Thyroid gland (tissue), 4 donors: ENCODE measurements around the gene ANAPC2.

Experiments used
- POLR2A ChIP-seq, 2 donors: fragments of 450-650 bp; IDR thresholded peaks; one replicate each; pipeline ENCODE4 v1.6.1; 2017; ENCODE audit warnings: antibody characterized with exemption in 2 of 2, mild to moderate bottlenecking in 2 of 2, moderate library complexity in 1 of 2
- TF ChIP-seq, protein P1 (sequence below), 6 experiments: fragments of 200-600 bp in 3 of 6; fragments of 450-650 bp in 3 of 6; sonication (generic) in 3 of 6; IDR thresholded peaks; one replicate each; pipeline ENCODE4 v1.5.1; 2016 to 2019; ENCODE audit warnings: antibody characterized with exemption in 6 of 6, mild to moderate bottlenecking in 2 of 6, inconsistent platforms in 1 of 6, moderate library complexity in 1 of 6

DNA sequence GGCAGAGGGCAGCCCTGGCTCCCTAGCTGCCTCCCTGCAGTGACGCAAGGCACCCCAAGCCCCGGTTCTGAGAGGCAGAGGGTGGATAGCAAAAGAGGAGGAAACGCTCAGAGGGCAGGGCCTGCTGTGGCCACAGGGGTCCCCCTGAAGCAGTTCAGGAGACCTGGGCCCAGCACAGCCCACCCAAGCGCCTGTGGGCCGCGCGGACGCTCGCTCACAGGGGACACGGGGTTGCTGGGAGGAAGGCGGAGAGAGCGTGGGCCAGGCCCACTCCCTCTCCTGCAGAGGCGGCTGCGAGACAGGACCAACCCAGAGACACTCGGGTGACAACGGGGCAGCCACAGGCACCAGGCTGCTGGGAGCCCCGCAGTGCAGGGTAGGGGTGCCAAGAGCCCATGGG lies 8.6 kb downstream of the ANAPC2 start:
- TF ChIP-seq POLR2A (IDR thresholded peaks at IDR 0.05), result no peak
- TF ChIP-seq, protein P1, sequence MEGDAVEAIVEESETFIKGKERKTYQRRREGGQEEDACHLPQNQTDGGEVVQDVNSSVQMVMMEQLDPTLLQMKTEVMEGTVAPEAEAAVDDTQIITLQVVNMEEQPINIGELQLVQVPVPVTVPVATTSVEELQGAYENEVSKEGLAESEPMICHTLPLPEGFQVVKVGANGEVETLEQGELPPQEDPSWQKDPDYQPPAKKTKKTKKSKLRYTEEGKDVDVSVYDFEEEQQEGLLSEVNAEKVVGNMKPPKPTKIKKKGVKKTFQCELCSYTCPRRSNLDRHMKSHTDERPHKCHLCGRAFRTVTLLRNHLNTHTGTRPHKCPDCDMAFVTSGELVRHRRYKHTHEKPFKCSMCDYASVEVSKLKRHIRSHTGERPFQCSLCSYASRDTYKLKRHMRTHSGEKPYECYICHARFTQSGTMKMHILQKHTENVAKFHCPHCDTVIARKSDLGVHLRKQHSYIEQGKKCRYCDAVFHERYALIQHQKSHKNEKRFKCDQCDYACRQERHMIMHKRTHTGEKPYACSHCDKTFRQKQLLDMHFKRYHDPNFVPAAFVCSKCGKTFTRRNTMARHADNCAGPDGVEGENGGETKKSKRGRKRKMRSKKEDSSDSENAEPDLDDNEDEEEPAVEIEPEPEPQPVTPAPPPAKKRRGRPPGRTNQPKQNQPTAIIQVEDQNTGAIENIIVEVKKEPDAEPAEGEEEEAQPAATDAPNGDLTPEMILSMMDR (IDR thresholded peaks at IDR 0.05), result no peak
